K562 (cell line): ENCODE data around the gene SEC24B. TPM values are rescaled to one million over a fixed set of nuclear protein-coding genes. Genes with fewer than 3 reads are reported as not detected.

ENCODE experiments used
- ATAC-seq: fragments of 200-7000 bp; cut with Tn5 transposase; 3 replicates; pipeline ENCODE4 v1.9.1; 2020; ENCODE audit warnings: moderate library complexity
- BruUV-seq: library from RNA; stranded (reverse); fragments of 400-500 nt; replicated peaks from 2 replicates; lab custom pipeline; 2021; lab: Mats Ljungman, UMichigan
- CTCF ChIA-PET: fragments of 300-600 bp; formaldehyde crosslinking; extraction: SDS; loops from one replicate; lab custom pipeline; 2021; ENCODE audit warnings: low intra/inter-chr PET ratio; lab: Yijun Ruan, JAX
- POLR2A ChIA-PET: fragments of 300-600, 350-650 bp; sonication (Branson Sonifier 250); formaldehyde crosslinking; extraction: SDS; loops from one replicate; lab custom pipeline; 2021; ENCODE audit warnings: antibody characterized with exemption, inconsistent platforms; lab: Yijun Ruan, JAX
- DNase-seq, 4 experiments: peaks; one replicate each; pipeline versions ENCODE4 v3.0.0 to v3.0.0-alpha.2; 2011 to 2018; ENCODE audit warnings: low spot score in 3 of 4, mixed read lengths in 3 of 4; ENCODE audit errors: extremely low read depth in 1 of 4
- FAIRE-seq: peaks from 2 replicates; lab custom pipeline; 2011; peaks lifted over from hg19 to GRCh38; lab: Jason Lieb, UNC
- H2AFZ ChIP-seq: 2 replicates; pipeline ENCODE4 v1.6.0; 2011; ENCODE audit warnings: low read depth, low read length, control low read depth, inconsistent platforms
- H3K27ac ChIP-seq: fragments of 200-600 bp; 3 replicates; pipeline ENCODE4 v1.8.0; 2011; ENCODE audit warnings: low read depth, mild to moderate bottlenecking, control low read depth, inconsistent platforms, low read length, moderate library complexity, mixed read lengths; ENCODE audit errors: extremely low read depth
- H3K27me3 ChIP-seq, 2 experiments: fragments of 300-600 bp in 1 of 2; 2 replicates in 1 of 2; 3 replicates in 1 of 2; pipeline versions ENCODE4 v1.6.0 to v1.8.0; 2011; ENCODE audit warnings: inconsistent platforms in 2 of 2, low read length in 2 of 2, mild to moderate bottlenecking in 1 of 2, mixed read lengths in 1 of 2, moderate library complexity in 1 of 2; ENCODE audit not compliant: control insufficient read depth in 2 of 2, insufficient read depth in 2 of 2
- H3K36me3 ChIP-seq: fragments of 300-600 bp; 3 replicates; pipeline ENCODE4 v1.8.0; 2011; ENCODE audit warnings: mild to moderate bottlenecking, low read length, inconsistent platforms; ENCODE audit not compliant: control insufficient read depth, insufficient read depth
- H3K4me1 ChIP-seq, 2 experiments: fragments of 200-600 bp in 1 of 2; replicated peaks in 1 of 2; 2 replicates in 1 of 2; 3 replicates in 1 of 2; pipeline versions ENCODE4 v1.5.1 to v1.8.0; 2011; ENCODE audit warnings: inconsistent platforms in 2 of 2, low read length in 2 of 2, mild to moderate bottlenecking in 1 of 2, mixed read lengths in 1 of 2, moderate library complexity in 1 of 2; ENCODE audit not compliant: control insufficient read depth in 2 of 2, insufficient read depth in 2 of 2
- H3K4me2 ChIP-seq: 2 replicates; pipeline ENCODE4 v1.6.1; 2011; ENCODE audit warnings: low read length, control low read depth, inconsistent platforms, mixed read lengths; ENCODE audit not compliant: insufficient read depth
- H3K4me3 ChIP-seq: fragments of 200-600 bp; sonication (generic), shearing (Covaris generic); 2 replicates; pipeline ENCODE4 v1.5.1; 2016; ENCODE audit warnings: control low read depth, inconsistent platforms
- H3K79me2 ChIP-seq: fragments of 200-600 bp; 3 replicates; pipeline ENCODE4 v1.8.0; 2011; ENCODE audit warnings: low read length, inconsistent platforms; ENCODE audit not compliant: control insufficient read depth, insufficient read depth
- H3K9ac ChIP-seq, 2 experiments: 2 replicates each; pipeline versions ENCODE4 v1.6.0 to v1.6.1; 2011; ENCODE audit warnings: low read depth in 2 of 2, low read length in 2 of 2, control low read depth in 1 of 2, inconsistent platforms in 1 of 2, mild to moderate bottlenecking in 1 of 2, mixed read lengths in 1 of 2; ENCODE audit not compliant: insufficient read depth in 1 of 2
- H3K9me1 ChIP-seq: one replicate; pipeline ENCODE4 v1.6.0; 2011; ENCODE audit warnings: inconsistent platforms, mild to moderate bottlenecking, low read length, moderate library complexity; ENCODE audit not compliant: control insufficient read depth, insufficient read depth
- H3K9me3 ChIP-seq: replicated peaks from 2 replicates; pipeline ENCODE4 v1.5.1; 2011; ENCODE audit warnings: low read depth, low read length, inconsistent platforms; ENCODE audit not compliant: control insufficient read depth, insufficient read depth
- H4K20me1 ChIP-seq: replicated peaks from 2 replicates; pipeline ENCODE4 v1.6.1; 2011; ENCODE audit warnings: low read length, inconsistent platforms, mixed read lengths; ENCODE audit not compliant: control insufficient read depth, insufficient read depth
- CAMTA2 ChIP-seq: fragments of 250-450 bp; sonication (Bioruptor Pico); conservative IDR thresholded peaks from 2 replicates; pipeline ENCODE4 v1.5.1; 2022
- CHD2 ChIP-seq: IDR thresholded peaks from 2 replicates; pipeline ENCODE4 v1.6.1; 2011; ENCODE audit warnings: low read depth, low read length
- ETV1 ChIP-seq: fragments of 450-650 bp; conservative IDR thresholded peaks from 2 replicates; pipeline ENCODE4 v1.6.1; 2016; ENCODE audit warnings: missing genetic modification characterization, control low read depth, low read depth, missing compliant biosample characterization
- GABPA ChIP-seq: fragments of 200-800 bp; sonication (Bioruptor generic); conservative IDR thresholded peaks from 2 replicates; pipeline ENCODE4 v1.6.1; 2016; ENCODE audit warnings: low read depth, missing genetic modification characterization, missing compliant biosample characterization
- HOXB6 ChIP-seq: fragments of 250-450 bp; sonication (Bioruptor Pico); IDR thresholded peaks from 2 replicates; pipeline ENCODE4 v1.5.1; 2022; ENCODE audit warnings: mild to moderate bottlenecking, borderline replicate concordance
- NFE2L1 ChIP-seq: fragments of 450-650 bp; IDR thresholded peaks from 2 replicates; pipeline ENCODE4 v1.6.1; 2016; ENCODE audit warnings: missing genetic modification characterization, low read depth, mild to moderate bottlenecking, missing compliant biosample characterization, moderate library complexity, borderline replicate concordance
- NFXL1 ChIP-seq: fragments of 450-650 bp; formaldehyde crosslinking; IDR thresholded peaks from 2 replicates; pipeline ENCODE4 v1.4.0; 2021; ENCODE audit warnings: mild to moderate bottlenecking
- NR1H2 ChIP-seq: sonication (generic); formaldehyde crosslinking; IDR thresholded peaks from 2 replicates; pipeline ENCODE4 v1.4.0; 2020; ENCODE audit warnings: mild to moderate bottlenecking, missing genetic modification reagents
- NR2F6 ChIP-seq: fragments of 450-650 bp; formaldehyde crosslinking; IDR thresholded peaks from 2 replicates; pipeline ENCODE4 v1.4.0; 2020; ENCODE audit warnings: mild to moderate bottlenecking
- SIN3A ChIP-seq, 2 experiments: fragments of 150-350 bp in 1 of 2; IDR thresholded peaks; 2 replicates each; pipeline ENCODE4 v1.6.1; 2011 to 2016; ENCODE audit warnings: borderline replicate concordance in 2 of 2, low read depth in 2 of 2, low read length in 2 of 2, mild to moderate bottlenecking in 2 of 2, moderate library complexity in 2 of 2; ENCODE audit not compliant: control insufficient read depth in 1 of 2
- SNRNP70 ChIP-seq: fragments of 200-400 bp; formaldehyde crosslinking; optimal IDR thresholded peaks from 2 replicates; pipeline ENCODE3; 2017; ENCODE audit warnings: low read depth, low read length
- SP1 ChIP-seq: sonication (generic); formaldehyde crosslinking; IDR thresholded peaks from 2 replicates; pipeline ENCODE4 v1.8.1; 2022; ENCODE audit warnings: mild to moderate bottlenecking, missing genetic modification reagents
- in situ Hi-C: fragments of 300-500 bp; cut with MboI; formaldehyde crosslinking; loops from 4 replicates; pipeline ENCODE4 v1.15.0; 2018; ENCODE audit warnings: inconsistent platforms, mixed read lengths
- intact Hi-C: fragments of 100-400 bp; cut with micrococcal nuclease; formaldehyde crosslinking; loops from 2 replicates; pipeline ENCODE4 v1.14.2; 2022
- polyA plus RNA-seq, 8 experiments: library from polyadenylated mRNA; depleted of rRNA in 4 of 8; stranded (reverse) in 5 of 8; unstranded in 3 of 8; fragments of >200 nt; fragmentation: Nextera tagmentation in 2 of 8; fragmentation: Illumina TruSeq in 1 of 8; extraction: Ambion mirVana in 2 of 8; extraction: Trizol in 1 of 8; gene quantifications; 2 replicates each; pipeline versions ENCODE4 v1.2.1 to v1.2.3, GENCODE V29; 2011 to 2014; ENCODE audit warnings: inconsistent platforms in 1 of 8, missing spikeins in 1 of 8
- total RNA-seq, 7 experiments: library from RNA; depleted of rRNA in 6 of 7; stranded (reverse); fragments of >200 nt in 6 of 7; fragmentation: Illumina TruSeq in 2 of 7; extraction: Trizol in 2 of 7; gene quantifications; 2 replicates each; pipeline versions ENCODE4 v1.2.1 to v1.2.3, GENCODE V29; 2011 to 2021; ENCODE audit warnings: low replicate concordance in 1 of 7
- TF ChIP-seq, protein P1 (sequence below): conservative IDR thresholded peaks from 2 replicates; pipeline ENCODE4 v1.6.1; 2011; ENCODE audit warnings: low read depth, mild to moderate bottlenecking, low read length; ENCODE audit not compliant: control insufficient read depth
- TF ChIP-seq, protein P2 (sequence below): sonication (generic); formaldehyde crosslinking; IDR thresholded peaks from 2 replicates; pipeline ENCODE4 v1.8.1; 2023; ENCODE audit warnings: mild to moderate bottlenecking, missing genetic modification reagents
- TF ChIP-seq, protein P3 (sequence below), 2 experiments: fragments of 450-650 bp in 1 of 2; IDR thresholded peaks; 2 replicates each; pipeline ENCODE4 v1.6.1; 2011 to 2017; ENCODE audit warnings: low read depth in 2 of 2, antibody characterized with exemption in 1 of 2, borderline replicate concordance in 1 of 2, low read length in 1 of 2, mild to moderate bottlenecking in 1 of 2, mixed read lengths in 1 of 2; ENCODE audit not compliant: control insufficient read depth in 1 of 2

Gene SEC24B
- total and polyA plus RNA-seq, 9 of the 15 experiments (the other 6 are each of a cell fraction or from before 2014, with no cell fraction given), result 6.3 to 46.4 (median 17.1) TPM

DNA sequence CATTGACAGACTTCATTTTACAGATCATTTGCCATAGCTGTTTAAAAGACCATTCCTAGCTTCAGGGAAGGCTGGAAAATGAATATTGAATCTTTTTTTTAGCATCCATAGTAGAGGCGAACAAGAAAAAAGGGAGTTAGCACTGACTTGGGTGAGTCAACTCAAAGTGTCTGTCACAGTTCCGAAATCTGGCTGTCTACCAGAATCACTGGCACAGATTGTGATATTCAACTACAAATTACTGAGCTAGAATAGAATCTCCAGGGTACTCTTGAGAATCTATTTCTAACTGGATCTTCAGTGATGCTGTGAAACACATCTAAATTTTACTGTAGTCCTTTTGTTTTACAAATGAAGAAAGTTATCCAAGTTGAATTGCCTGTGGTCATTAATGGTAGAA, 31.5 kb downstream of the SEC24B start (continued):
- TF ChIP-seq, protein P1, sequence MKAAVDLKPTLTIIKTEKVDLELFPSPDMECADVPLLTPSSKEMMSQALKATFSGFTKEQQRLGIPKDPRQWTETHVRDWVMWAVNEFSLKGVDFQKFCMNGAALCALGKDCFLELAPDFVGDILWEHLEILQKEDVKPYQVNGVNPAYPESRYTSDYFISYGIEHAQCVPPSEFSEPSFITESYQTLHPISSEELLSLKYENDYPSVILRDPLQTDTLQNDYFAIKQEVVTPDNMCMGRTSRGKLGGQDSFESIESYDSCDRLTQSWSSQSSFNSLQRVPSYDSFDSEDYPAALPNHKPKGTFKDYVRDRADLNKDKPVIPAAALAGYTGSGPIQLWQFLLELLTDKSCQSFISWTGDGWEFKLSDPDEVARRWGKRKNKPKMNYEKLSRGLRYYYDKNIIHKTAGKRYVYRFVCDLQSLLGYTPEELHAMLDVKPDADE, result no peak
- TF ChIP-seq CAMTA2, result no peak
- no peak for TF ChIP-seq NR1H2 (CRISPR knock-in tag)

DNA sequence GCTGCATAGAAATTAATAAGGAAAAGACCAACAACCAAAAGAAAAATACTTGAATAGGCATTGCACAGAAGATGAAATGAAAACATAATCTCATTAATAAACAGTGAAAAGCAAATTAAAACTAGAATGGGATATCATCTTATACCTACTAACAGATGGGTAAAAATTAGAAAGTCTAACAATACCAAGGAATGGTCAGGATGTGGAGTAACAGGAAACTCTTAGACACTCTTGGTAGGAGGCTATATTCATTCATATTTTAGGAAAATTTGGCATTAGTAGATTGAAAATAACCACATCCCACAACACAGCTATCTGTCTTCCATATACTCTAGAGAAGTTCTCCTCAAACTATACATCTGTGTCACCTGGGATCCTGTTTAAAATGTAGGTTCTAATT, 36.3 kb downstream of the SEC24B start:
- no peaks in the 10 kb centered on the region for H3K9me3 ChIP-seq
- in situ Hi-C loops (no loop called here), intact Hi-C loops (no loop called here)
- H3K4me1 ChIP-seq, result peaks cover 0 to 14% of the 10 kb centered on the region in 2 experiments; a peak in 3 of 5 replicates
- no TSS peak for BruUV-seq
- DNase-seq, result no peak
- no peak overlapping the region for H2AFZ ChIP-seq
- H3K4me2 ChIP-seq, result no peak overlapping the region
- H3K27me3 ChIP-seq, result no peaks in the 10 kb centered on the region
- H3K9me1 ChIP-seq, result peaks cover 4% of the 10 kb centered on the region
- H3K27ac ChIP-seq, result no peak overlapping the region
- FAIRE-seq, result no peak
- CTCF ChIA-PET, result no interaction called here
- H4K20me1 ChIP-seq, result peaks cover 8% of the 10 kb centered on the region; the same call in 1 of the 2 replicates
- H3K4me3 ChIP-seq, result no peak overlapping the region
- POLR2A ChIA-PET, result no interaction called here
- H3K9ac ChIP-seq, result no peak overlapping the region
- H3K36me3 ChIP-seq, result peaks cover 54% of the 10 kb centered on the region
- peaks cover 92% of the 10 kb centered on the region for H3K79me2 ChIP-seq
- ATAC-seq, result no peak
- TF ChIP-seq NR2F6 (CRISPR knock-in tag) (no peak), ETV1 (tag) (no peak), NFXL1 (CRISPR knock-in tag) (no peak), SIN3A (IDR thresholded peaks at IDR 0.05; ENCODE audit: borderline replicate concordance in 2 of 2, control insufficient read depth in 1 of 2, low read depth in 2 of 2, low read length in 2 of 2) (no peak), GABPA (tag) (no peak), SP1 (no peak), HOXB6 (CRISPR knock-in tag) (no peak), NFE2L1 (tag) (no peak), CHD2 (no peak), SNRNP70 (no peak)
- TF ChIP-seq, protein P2, sequence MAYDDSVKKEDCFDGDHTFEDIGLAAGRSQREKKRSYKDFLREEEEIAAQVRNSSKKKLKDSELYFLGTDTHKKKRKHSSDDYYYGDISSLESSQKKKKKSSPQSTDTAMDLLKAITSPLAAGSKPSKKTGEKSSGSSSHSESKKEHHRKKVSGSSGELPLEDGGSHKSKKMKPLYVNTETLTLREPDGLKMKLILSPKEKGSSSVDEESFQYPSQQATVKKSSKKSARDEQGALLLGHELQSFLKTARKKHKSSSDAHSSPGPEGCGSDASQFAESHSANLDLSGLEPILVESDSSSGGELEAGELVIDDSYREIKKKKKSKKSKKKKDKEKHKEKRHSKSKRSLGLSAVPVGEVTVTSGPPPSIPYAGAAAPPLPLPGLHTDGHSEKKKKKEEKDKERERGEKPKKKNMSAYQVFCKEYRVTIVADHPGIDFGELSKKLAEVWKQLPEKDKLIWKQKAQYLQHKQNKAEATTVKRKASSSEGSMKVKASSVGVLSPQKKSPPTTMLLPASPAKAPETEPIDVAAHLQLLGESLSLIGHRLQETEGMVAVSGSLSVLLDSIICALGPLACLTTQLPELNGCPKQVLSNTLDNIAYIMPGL (CRISPR knock-in tag), result no peak
- TF ChIP-seq, protein P3, sequence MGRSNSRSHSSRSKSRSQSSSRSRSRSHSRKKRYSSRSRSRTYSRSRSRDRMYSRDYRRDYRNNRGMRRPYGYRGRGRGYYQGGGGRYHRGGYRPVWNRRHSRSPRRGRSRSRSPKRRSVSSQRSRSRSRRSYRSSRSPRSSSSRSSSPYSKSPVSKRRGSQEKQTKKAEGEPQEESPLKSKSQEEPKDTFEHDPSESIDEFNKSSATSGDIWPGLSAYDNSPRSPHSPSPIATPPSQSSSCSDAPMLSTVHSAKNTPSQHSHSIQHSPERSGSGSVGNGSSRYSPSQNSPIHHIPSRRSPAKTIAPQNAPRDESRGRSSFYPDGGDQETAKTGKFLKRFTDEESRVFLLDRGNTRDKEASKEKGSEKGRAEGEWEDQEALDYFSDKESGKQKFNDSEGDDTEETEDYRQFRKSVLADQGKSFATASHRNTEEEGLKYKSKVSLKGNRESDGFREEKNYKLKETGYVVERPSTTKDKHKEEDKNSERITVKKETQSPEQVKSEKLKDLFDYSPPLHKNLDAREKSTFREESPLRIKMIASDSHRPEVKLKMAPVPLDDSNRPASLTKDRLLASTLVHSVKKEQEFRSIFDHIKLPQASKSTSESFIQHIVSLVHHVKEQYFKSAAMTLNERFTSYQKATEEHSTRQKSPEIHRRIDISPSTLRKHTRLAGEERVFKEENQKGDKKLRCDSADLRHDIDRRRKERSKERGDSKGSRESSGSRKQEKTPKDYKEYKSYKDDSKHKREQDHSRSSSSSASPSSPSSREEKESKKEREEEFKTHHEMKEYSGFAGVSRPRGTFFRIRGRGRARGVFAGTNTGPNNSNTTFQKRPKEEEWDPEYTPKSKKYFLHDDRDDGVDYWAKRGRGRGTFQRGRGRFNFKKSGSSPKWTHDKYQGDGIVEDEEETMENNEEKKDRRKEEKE (IDR thresholded peaks at IDR 0.05; ENCODE audit: borderline replicate concordance in 1 of 2, control insufficient read depth in 1 of 2, low read depth in 2 of 2, low read length in 1 of 2), result no peak
